ENCODE data around the gene SKP1. TPM values are rescaled to one million over a fixed set of nuclear protein-coding genes. Genes with fewer than 3 reads are reported as not detected.

Gene SKP1
- total RNA-seq, 1 donor from 2014 or later = 358 TPM

DNA sequence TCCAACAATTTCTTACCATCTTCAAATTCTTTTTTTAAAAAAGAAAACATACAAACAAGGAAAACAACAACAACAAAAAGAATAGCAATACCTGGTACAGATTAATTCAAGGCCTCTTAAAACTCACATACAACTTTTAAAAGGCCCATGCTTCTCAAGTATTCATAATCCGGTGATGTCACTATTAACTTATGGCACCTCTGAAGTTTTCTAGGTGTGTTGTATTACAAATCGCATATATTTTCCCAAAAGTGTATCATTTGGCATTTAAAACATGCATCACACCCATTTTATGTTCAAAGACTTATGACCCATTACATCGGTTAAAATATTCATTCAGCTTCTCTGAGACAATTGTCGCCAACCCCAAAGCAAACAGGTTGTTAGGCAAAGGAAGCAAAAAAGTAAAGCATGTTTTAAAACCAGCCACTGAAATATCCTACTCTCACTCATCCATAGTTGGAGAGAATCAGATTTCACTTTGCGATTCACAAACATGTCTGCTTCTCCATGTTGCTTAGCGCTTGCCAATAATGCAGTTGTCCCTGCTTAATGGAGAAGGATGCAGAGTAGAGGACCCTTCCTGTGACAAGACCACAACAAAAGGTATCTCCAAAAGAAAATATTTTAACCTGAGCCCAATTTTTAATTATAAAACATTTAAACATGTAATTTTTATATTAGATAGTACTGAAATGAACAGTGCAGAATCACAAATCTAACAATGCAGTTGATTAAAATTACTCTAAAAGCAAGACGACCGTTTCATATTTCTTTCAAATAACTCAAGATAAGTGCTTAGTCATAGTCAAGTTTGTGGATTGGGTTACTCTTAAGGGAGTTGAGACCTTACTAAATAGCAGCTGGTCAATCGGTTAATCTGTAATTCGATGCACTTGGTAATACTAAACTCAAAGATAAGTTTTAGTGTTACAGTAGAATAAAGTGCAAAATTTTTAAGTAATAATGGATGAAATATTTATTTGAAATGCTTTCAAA is 1.6 kb downstream of the SKP1 start:
- H3K4me3 Mint-ChIP-seq (ENCODE audit: low read depth) = peak overlapping the region; percentile 96
- TF ChIP-seq, protein P1, sequence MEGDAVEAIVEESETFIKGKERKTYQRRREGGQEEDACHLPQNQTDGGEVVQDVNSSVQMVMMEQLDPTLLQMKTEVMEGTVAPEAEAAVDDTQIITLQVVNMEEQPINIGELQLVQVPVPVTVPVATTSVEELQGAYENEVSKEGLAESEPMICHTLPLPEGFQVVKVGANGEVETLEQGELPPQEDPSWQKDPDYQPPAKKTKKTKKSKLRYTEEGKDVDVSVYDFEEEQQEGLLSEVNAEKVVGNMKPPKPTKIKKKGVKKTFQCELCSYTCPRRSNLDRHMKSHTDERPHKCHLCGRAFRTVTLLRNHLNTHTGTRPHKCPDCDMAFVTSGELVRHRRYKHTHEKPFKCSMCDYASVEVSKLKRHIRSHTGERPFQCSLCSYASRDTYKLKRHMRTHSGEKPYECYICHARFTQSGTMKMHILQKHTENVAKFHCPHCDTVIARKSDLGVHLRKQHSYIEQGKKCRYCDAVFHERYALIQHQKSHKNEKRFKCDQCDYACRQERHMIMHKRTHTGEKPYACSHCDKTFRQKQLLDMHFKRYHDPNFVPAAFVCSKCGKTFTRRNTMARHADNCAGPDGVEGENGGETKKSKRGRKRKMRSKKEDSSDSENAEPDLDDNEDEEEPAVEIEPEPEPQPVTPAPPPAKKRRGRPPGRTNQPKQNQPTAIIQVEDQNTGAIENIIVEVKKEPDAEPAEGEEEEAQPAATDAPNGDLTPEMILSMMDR (IDR thresholded peaks at IDR 0.05; ENCODE audit: unreplicated experiment) = no peak
- peaks cover 8% of the 10 kb centered on the region for H3K36me3 Mint-ChIP-seq (ENCODE audit: insufficient read depth)
- DNase-seq (ENCODE audit: low spot score, unreplicated experiment) = no peak
- no peaks in the 10 kb centered on the region for H3K9me3 Mint-ChIP-seq (ENCODE audit: low read depth)
- peaks cover 14% of the 10 kb centered on the region for H3K4me1 Mint-ChIP-seq (ENCODE audit: low read depth)
- peak overlapping the region; percentile 99 for H3K27ac Mint-ChIP-seq
- H3K27me3 Mint-ChIP-seq = no peaks in the 10 kb centered on the region

DNA sequence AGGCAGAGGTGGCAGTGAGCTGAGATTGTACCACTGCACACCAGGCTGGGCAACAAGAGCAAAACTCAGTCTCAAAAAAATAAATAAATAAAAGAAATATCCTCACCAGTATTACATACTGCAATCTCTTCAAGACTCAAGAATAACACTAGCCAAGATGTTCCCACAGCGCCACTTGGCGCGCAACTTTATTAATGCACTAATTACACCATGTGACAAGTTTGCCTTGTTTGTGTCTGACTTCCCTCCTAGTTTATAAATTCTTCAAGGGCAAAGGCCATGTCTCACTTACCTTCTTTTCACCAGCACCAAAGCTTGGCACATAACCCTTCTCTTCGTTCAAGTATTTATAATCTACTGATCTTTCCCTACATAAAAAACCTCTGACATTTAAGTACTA is 4.8 kb downstream of the SKP1 start:
- DNase-seq (ENCODE audit: low spot score, unreplicated experiment) = no peak
- peaks cover 20% of the 10 kb centered on the region for H3K36me3 Mint-ChIP-seq (ENCODE audit: insufficient read depth)
- no peak overlapping the region for H3K4me3 Mint-ChIP-seq (ENCODE audit: low read depth)
- peaks cover 13% of the 10 kb centered on the region for H3K4me1 Mint-ChIP-seq (ENCODE audit: low read depth)
- H3K9me3 Mint-ChIP-seq (ENCODE audit: low read depth) = no peaks in the 10 kb centered on the region
- no peak overlapping the region for H3K27ac Mint-ChIP-seq
- H3K27me3 Mint-ChIP-seq = no peaks in the 10 kb centered on the region
- TF ChIP-seq, protein P1 (IDR thresholded peaks at IDR 0.05; ENCODE audit: unreplicated experiment) = no peak

DNA sequence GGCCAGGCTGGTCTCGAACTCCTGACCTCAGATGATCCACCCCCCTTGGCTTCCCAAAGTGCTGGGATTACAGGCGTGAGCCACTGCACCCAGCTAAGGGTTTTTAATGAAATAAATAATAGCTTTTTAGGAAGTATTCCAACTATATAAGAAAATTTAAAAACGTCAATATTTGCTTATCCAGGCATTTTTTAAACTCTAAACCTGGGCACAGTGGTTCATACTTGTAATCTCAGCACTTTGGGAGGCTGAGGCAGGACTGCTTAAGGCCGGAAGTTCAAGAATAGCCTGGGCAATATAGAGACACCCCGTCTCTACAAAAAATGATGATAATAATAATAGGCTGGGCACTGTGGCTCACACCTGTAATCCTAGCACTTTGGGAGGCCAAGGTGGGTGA is 14.2 kb downstream of the SKP1 start:
- no peak overlapping the region for H3K27ac Mint-ChIP-seq
- peaks cover 3% of the 10 kb centered on the region for H3K4me1 Mint-ChIP-seq (ENCODE audit: low read depth)
- H3K27me3 Mint-ChIP-seq = no peaks in the 10 kb centered on the region
- H3K9me3 Mint-ChIP-seq (ENCODE audit: low read depth) = peaks cover 7% of the 10 kb centered on the region
- peaks cover 51% of the 10 kb centered on the region for H3K36me3 Mint-ChIP-seq (ENCODE audit: insufficient read depth)
- TF ChIP-seq, protein P1 (IDR thresholded peaks at IDR 0.05; ENCODE audit: unreplicated experiment) = no peak
- H3K4me3 Mint-ChIP-seq (ENCODE audit: low read depth) = no peak overlapping the region
- no peak for DNase-seq (ENCODE audit: low spot score, unreplicated experiment)

DNA sequence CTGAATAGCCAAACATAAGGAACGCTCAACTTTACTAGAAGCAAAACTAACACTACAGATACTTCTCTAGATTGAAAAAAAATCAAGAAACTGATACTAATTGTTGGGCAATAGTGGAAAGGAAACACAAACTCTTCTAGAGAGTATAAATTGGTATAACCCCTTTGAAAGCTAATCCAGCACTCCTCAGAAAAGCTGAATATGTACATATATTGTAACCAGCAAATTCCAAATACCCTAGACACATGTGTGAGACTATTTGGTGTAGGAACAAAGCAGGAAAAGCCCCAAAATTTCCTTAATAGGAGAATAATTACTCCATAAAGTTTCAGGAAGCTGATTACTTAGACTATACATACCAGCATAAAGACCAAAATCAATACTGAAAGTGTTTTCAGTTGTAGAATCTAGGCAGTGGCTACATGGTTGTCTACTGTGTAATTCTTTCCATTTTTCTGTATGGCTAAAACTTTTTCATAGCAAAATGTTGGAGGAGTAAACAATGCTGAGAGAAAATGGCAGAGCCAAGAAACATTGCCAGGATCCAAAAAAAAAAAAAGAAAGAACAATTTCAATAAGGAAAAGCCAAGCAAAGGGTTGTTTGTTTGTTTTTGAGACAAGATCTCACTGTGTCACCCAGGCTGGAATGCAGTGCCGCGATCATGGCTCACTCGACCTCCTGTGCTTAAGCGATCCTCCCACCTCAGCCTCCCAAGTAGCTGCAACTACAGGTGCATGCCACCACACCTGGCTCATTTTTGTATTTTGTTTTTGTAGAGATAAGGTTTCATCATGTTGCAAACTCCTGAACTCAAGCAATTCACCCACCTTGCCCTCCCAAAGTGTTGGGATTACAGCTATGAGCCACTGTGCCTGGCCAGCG is 15.0 kb downstream of the SKP1 start:
- Mint-ChIP-seq H3K27ac (no peak overlapping the region), H3K4me3 (ENCODE audit: low read depth) (no peak overlapping the region), H3K9me3 (ENCODE audit: low read depth) (peaks cover 7% of the 10 kb centered on the region), H3K4me1 (ENCODE audit: low read depth) (peaks cover 3% of the 10 kb centered on the region), H3K36me3 (ENCODE audit: insufficient read depth) (peaks cover 48% of the 10 kb centered on the region), H3K27me3 (no peaks in the 10 kb centered on the region)
- DNase-seq (ENCODE audit: low spot score, unreplicated experiment) = no peak
- TF ChIP-seq, protein P1 (IDR thresholded peaks at IDR 0.05; ENCODE audit: unreplicated experiment) = no peak

DNA sequence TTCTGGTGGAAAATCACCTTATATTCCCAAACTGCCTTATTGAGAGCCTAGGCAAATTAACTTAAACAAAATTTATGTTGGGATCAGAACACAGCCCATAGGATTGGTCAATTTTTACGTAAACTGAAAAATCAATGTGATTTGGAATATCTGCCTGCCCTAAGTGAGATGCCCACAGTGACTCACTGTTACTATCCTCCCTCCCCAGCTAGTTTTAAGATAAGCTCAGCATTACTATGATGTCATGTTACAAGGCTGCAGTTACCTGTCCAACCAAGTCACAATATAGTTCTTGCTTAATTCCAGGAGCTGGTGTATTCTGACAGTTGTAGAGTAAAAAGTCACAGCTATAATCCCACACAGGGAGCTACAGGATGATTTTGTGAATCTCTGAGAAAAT is 23.1 kb downstream of the SKP1 start:
- Mint-ChIP-seq H3K36me3 (ENCODE audit: insufficient read depth) (peaks cover 22% of the 10 kb centered on the region), H3K27ac (no peak overlapping the region), H3K4me3 (ENCODE audit: low read depth) (no peak overlapping the region), H3K27me3 (no peaks in the 10 kb centered on the region), H3K9me3 (ENCODE audit: low read depth) (no peaks in the 10 kb centered on the region), H3K4me1 (ENCODE audit: low read depth) (peaks cover 11% of the 10 kb centered on the region)
- TF ChIP-seq, protein P1 (IDR thresholded peaks at IDR 0.05; ENCODE audit: unreplicated experiment) = no peak
- no peak for DNase-seq (ENCODE audit: low spot score, unreplicated experiment)

Data from progenitor cell of endocrine pancreas (in vitro differentiated cells).